GM12874 (cell line): ENCODE data around the gene CTSK.

ENCODE experiments used
- TF ChIP-seq, protein P1 (sequence below): IDR thresholded peaks from 2 replicates; pipeline ENCODE4 v1.5.1; 2011; ENCODE audit warnings: low read depth, mild to moderate bottlenecking, control low read depth, low read length, moderate library complexity; ENCODE audit not compliant: insufficient read depth

Gene CTSK

DNA sequence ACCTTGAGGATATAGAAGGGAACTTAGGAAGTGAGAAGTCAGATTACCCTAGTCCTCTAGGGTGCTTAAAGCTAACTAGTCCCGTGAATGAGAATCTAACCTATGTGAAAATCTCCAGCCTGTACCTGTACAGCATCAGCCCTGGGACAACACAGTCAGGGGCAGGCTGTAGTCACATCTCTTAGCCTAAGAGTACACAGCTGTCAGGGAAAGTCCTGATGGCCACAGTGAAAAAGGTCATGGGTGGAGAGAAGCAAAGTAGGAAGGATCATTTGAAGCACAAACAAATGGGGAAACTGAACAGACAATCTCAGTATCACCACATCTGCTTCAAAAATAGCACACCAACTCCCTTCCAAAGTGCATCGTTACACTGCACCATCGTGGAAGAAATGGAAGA lies 11.7 kb downstream of the CTSK start:
- TF ChIP-seq, protein P1, sequence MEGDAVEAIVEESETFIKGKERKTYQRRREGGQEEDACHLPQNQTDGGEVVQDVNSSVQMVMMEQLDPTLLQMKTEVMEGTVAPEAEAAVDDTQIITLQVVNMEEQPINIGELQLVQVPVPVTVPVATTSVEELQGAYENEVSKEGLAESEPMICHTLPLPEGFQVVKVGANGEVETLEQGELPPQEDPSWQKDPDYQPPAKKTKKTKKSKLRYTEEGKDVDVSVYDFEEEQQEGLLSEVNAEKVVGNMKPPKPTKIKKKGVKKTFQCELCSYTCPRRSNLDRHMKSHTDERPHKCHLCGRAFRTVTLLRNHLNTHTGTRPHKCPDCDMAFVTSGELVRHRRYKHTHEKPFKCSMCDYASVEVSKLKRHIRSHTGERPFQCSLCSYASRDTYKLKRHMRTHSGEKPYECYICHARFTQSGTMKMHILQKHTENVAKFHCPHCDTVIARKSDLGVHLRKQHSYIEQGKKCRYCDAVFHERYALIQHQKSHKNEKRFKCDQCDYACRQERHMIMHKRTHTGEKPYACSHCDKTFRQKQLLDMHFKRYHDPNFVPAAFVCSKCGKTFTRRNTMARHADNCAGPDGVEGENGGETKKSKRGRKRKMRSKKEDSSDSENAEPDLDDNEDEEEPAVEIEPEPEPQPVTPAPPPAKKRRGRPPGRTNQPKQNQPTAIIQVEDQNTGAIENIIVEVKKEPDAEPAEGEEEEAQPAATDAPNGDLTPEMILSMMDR, result no peak

DNA sequence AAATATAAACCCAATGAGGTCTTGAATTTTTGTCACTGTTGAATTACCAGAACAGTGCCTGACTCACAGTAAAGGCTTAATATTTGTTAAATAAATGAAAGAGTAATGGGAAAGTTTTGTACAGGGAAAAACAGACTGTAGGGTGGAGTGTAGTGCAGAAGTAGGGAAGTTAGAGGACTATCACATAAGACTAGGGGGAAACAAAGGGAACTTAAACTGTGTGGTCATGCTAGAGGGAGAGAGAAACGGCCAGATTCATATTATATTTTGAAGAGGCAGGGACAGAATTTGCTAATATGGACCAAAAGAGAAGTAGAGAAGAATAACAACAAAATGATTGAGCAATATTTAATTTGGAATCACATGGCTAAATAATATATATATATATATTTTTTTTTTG lies 14.8 kb downstream of the CTSK start:
- TF ChIP-seq, protein P1, result no peak

DNA sequence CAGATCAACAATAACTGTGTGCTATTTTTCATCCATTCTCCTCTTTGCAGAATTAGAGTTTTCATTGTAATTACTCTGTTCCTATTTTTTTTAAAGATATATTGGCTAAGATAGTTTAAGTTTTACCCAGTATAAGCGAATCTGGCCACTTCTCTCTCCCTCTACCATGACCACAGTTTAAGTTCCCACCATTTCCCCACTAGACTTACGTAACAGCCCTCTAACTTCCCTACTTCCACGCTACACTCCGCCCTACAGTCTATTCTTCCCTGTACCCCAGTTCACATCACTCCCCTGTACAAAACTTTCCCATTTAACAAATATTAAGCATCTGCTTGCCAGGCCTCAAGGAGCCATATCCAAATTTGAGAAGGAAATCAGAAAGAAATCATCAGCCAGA lies 16.5 kb downstream of the CTSK start:
- TF ChIP-seq, protein P1, result no peak

DNA sequence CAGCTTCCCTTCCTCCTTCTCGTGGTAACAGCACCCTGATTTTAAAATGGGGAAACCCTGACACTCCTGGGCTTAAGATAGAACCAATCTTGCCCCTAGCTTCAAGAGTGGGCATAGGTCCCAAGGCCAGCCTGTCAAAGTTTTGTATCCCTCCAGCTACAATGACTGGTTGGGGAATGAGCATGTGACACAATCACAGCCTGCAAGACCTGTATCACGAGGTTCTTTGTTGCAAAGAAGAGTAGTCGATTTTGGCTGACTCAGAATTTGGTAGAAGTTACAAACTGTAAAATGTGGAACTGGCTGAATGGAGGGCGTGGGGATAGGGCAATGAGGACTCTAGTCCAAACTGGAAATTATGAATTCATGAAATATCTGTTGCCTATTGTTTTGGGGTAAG lies 18.7 kb downstream of the CTSK start:
- TF ChIP-seq, protein P1, result no peak

DNA sequence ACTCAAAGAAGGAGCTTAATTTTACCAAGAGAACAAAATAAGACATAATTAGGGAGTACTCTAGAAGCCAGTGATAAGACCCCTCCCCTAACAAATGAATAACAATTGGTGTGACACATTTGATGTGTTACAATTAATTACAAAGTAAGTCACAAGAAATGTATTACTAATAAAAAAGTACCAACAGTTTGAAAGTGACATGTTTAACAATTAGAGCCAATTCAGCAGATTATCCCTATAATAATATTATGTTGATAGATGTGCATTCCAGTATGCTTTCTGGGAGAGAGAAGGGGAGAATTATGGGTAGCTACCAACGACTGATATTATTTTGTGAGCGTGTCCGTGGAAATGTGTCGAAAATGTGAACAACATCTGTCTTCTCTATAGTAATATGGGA lies 19.1 kb downstream of the CTSK start:
- TF ChIP-seq, protein P1, result no peak

DNA sequence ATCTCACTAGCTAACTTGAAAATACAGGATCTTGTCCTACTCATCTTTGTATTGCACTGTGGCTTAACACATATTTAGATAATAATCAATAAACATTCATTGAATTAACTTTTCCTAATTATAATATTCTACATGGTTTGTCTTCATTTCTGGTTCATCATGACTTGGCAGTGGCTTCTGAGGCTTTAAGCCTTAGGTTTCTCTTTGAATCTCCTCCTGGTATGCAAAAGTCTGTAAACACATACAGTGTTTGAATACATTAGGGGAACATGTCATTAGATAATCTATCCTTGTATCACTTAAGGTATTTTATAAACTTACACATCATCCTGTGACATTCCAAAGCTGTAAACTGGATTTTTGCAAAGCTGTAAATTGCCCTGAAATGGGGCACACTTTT lies 20.6 kb downstream of the CTSK start:
- TF ChIP-seq, protein P1, result no peak

DNA sequence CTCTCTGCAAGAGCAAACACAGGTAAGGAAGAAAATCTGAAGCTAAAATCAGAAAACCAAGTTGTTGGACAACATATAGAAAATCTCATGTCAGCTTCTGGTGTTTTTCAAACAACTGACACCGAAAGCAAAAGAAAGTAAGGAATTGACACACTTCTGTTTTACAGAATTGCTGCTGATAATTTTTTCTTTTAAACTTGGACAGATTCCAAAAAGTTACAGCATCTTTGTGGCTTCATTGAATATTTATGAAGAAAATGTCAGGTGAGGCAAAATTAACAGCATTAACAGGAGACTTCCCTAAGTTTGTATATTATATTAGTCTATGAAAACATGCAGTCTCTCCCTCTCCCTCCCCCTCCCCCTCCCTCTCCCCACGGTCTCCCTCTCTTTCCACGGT lies 27.6 kb downstream of the CTSK start:
- TF ChIP-seq, protein P1, result no peak

DNA sequence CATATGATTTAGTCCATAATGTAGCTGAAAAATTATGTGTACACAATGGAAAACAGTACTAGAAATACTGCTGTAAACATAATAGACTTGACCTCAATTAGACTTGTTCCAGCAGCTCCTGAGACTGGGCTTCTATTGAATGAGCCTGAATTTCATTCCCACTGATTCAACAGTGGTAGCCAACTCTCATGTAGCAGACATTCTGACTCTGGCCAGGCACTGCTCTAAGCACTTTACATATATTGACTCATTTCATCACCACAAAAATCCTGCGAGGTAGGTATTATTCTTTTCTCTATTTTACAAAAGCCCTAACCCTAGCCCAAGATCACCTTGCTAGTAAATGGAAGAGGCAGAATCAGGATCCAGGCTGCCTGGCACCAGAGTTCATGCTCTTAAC lies 29.7 kb downstream of the CTSK start:
- TF ChIP-seq, protein P1, result no peak
